ENCODE data around the gene IFFO2. TPM values are rescaled to one million over a fixed set of nuclear protein-coding genes. Genes with fewer than 3 reads are reported as not detected.

The IFFO2 gene
- total RNA-seq, 4 donors from 2014 or later = 25.8 to 88.8 (median 52.7) TPM

GRCh38 chr1:18951818-18952391, 4.6 kb downstream of the IFFO2 start:
- Histone ChIP-seq H3K9me3 (no peaks in the 10 kb centered on the region), H3K4me1 (peaks cover 70 to 89% (median 78%) of the 10 kb centered on the region in 3 donors), H3K36me3 (no peaks in the 10 kb centered on the region), H3K4me3 (peak overlapping the region in 1 of 4 donors; percentile 62), H3K27me3 (no peaks in the 10 kb centered on the region), H3K27ac (peak overlapping the region; percentile 75 to 95 (median 92))
- TF ChIP-seq POLR2A (IDR thresholded peaks at IDR 0.05) (no peak), CTCF (IDR thresholded peaks at IDR 0.05) (no peak)
- WGBS, 2 donors = 43 to 59% methylated on average over 8 of the region's 8 CpGs
- no peak for DNase-seq
- intact Hi-C loops (cut with DNase I) = no loop called here

- Histone ChIP-seq H3K27me3 (no peaks in the 10 kb centered on the region), H3K9me3 (no peaks in the 10 kb centered on the region), H3K4me3 (peak overlapping the region in 3 of 4 donors; percentile 37 to 62 (median 38)), H3K27ac (peak overlapping the region; percentile 75 to 95 (median 92)), H3K36me3 (no peaks in the 10 kb centered on the region), H3K4me1 (peaks cover 71 to 92% (median 81%) of the 10 kb centered on the region in 3 donors)
- 43 to 50% methylated on average over 1 to 4 of the region's 9 CpGs for WGBS, 2 donors
- DNase-seq = no peak
- intact Hi-C loops (cut with DNase I) = no loop called here
- TF ChIP-seq POLR2A (IDR thresholded peaks at IDR 0.05) (no peak), CTCF (IDR thresholded peaks at IDR 0.05) (no peak)
Measured at GRCh38 chr1:18951416-18951815, 5.1 kb downstream of the IFFO2 start.

- TF ChIP-seq CTCF (IDR thresholded peaks at IDR 0.05) (no peak), POLR2A (IDR thresholded peaks at IDR 0.05) (peak in 1 of 4 donors; percentile 56)
- Histone ChIP-seq H3K4me1 (peaks cover 77 to 100% (median 90%) of the 10 kb centered on the region in 3 donors), H3K4me3 (peak overlapping the region; percentile 16 to 62 (median 38)), H3K36me3 (no peaks in the 10 kb centered on the region), H3K27ac (peak overlapping the region; percentile 75 to 95 (median 92)), H3K27me3 (no peaks in the 10 kb centered on the region), H3K9me3 (no peaks in the 10 kb centered on the region)
- intact Hi-C loops (cut with DNase I) = no loop called here
- WGBS, 2 donors = 15 to 19% methylated on average over 7 to 19 of the region's 19 CpGs
- no peak for DNase-seq
Measured at GRCh38 chr1:18950401-18951026, 6.0 kb downstream of the IFFO2 start.

GRCh38 chr1:18949686-18950400, 6.6 kb downstream of the IFFO2 start:
- DNase-seq = no peak
- no peaks in the 10 kb centered on the region for H3K27me3 ChIP-seq
- intact Hi-C loops (cut with DNase I) = no loop called here

More at GRCh38 chr1:18949686-18950400, 6.6 kb downstream of the IFFO2 start:
- peaks cover 77 to 100% (median 97%) of the 10 kb centered on the region in 3 donors for H3K4me1 ChIP-seq
- TF ChIP-seq POLR2A (IDR thresholded peaks at IDR 0.05) = no peak
- TF ChIP-seq CTCF (IDR thresholded peaks at IDR 0.05) = peak in 4 of 6 experiments; percentile 7 to 23 (median 13)
- WGBS, 2 donors = 7 to 15% methylated on average over 18 to 21 of the region's 22 CpGs
- H3K4me3 ChIP-seq = peak overlapping the region; percentile 16 to 62 (median 38)
- peak overlapping the region; percentile 75 to 95 (median 92) for H3K27ac ChIP-seq
- H3K9me3 ChIP-seq = no peaks in the 10 kb centered on the region
- H3K36me3 ChIP-seq = no peaks in the 10 kb centered on the region

Measured in esophagus squamous epithelium (tissue), 5 donors.